HL-60 (cell line): ENCODE measurements around the gene NOP10.

Source experiments
- DNase-seq, 2 experiments: peaks; one replicate each; pipeline ENCODE4 v3.0.0-alpha.2; 2010 to 2020; ENCODE audit warnings: low read depth in 1 of 2, low spot score in 1 of 2
- H3K27ac ChIP-seq: fragments of 250-450 bp; sonication (Bioruptor Pico); replicated peaks from 2 replicates; pipeline ENCODE4 v1.5.1; 2020; ENCODE audit warnings: mild to moderate bottlenecking, moderate library complexity
- H3K27me3 ChIP-seq: fragments of 250-450 bp; sonication (Bioruptor Pico); 2 replicates; pipeline ENCODE4 v1.5.1; 2021; ENCODE audit warnings: mild to moderate bottlenecking, moderate library complexity; ENCODE audit not compliant: insufficient read depth, poor library complexity, severe bottlenecking
- H3K4me3 ChIP-seq: replicated peaks from 2 replicates; pipeline ENCODE4 v1.5.1; 2011; ENCODE audit warnings: mild to moderate bottlenecking, control low read depth, low read length; ENCODE audit not compliant: insufficient read depth
- CTCF ChIP-seq: IDR thresholded peaks from one replicate; pipeline ENCODE4 v1.5.1; 2011; ENCODE audit warnings: low read length, control low read depth, inconsistent platforms; ENCODE audit not compliant: insufficient read depth
- GABPA ChIP-seq: IDR thresholded peaks from 2 replicates; pipeline ENCODE4 v1.6.1; 2012; ENCODE audit warnings: low read depth
- POLR2AphosphoS5 ChIP-seq: IDR thresholded peaks from 2 replicates; pipeline ENCODE4 v1.6.1; 2012; ENCODE audit warnings: low read depth
- REST ChIP-seq: IDR thresholded peaks from 2 replicates; pipeline ENCODE4 v1.6.1; 2012; ENCODE audit warnings: low read depth; ENCODE audit not compliant: insufficient replicate concordance
- SPI1 ChIP-seq: IDR thresholded peaks from 2 replicates; pipeline ENCODE4 v1.6.1; 2012; ENCODE audit warnings: low read depth, mild to moderate bottlenecking, borderline replicate concordance

NOP10 gene

GRCh38 chr15:34325368-34325767 lies 17.6 kb downstream of the NOP10 start:
- TF ChIP-seq CTCF (no peak), POLR2AphosphoS5 (no peak), SPI1 (no peak), GABPA (no peak), REST (no peak)
- Histone ChIP-seq H3K27ac (no peak overlapping the region), H3K27me3 (no peaks in the 10 kb centered on the region), H3K4me3 (no peak overlapping the region)
- no peak for DNase-seq

- no peak for DNase-seq
- TF ChIP-seq REST = no peak
- no peak for TF ChIP-seq SPI1
- no peak for TF ChIP-seq CTCF
- no peak for TF ChIP-seq GABPA
- no peaks in the 10 kb centered on the region for H3K27me3 ChIP-seq
- H3K4me3 ChIP-seq = no peak overlapping the region
- H3K27ac ChIP-seq = no peak overlapping the region
Measured at GRCh38 chr15:34324933-34325332, 18.0 kb downstream of the NOP10 start.

- Histone ChIP-seq H3K4me3 (no peak overlapping the region), H3K27me3 (no peaks in the 10 kb centered on the region), H3K27ac (no peak overlapping the region)
- no peak for DNase-seq
- TF ChIP-seq SPI1 (no peak), CTCF (no peak), GABPA (no peak), POLR2AphosphoS5 (no peak), REST (no peak)
Measured at GRCh38 chr15:34323217-34323616, 19.7 kb downstream of the NOP10 start.
